T follicular helper cell (primary cell): ENCODE measurements around the gene CDC42BPB.

Experiments used
- DNase-seq: peaks from one replicate; pipeline ENCODE4 v3.0.0-alpha.2; 2020; ENCODE audit warnings: low read depth

CDC42BPB gene

DNA sequence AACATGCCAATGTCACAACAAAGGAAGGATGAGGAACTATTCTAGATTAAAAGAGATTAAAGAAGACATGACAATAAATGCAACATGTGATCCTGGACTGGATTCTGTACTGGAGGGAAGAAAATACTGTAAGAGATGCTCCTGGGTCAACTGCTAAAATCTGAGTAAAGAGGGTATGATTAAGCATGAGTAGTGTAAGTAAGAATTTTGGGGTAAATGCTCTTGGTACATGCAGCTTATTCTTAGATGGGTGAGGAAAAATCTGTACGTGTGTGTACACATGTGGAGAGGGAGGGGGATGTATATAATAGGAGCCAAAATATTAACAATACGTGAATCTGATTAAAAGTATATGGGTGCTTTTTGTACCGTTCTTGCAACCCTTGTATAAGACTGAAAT, 66.0 kb downstream of the CDC42BPB start:
- DNase-seq, result no peak

DNA sequence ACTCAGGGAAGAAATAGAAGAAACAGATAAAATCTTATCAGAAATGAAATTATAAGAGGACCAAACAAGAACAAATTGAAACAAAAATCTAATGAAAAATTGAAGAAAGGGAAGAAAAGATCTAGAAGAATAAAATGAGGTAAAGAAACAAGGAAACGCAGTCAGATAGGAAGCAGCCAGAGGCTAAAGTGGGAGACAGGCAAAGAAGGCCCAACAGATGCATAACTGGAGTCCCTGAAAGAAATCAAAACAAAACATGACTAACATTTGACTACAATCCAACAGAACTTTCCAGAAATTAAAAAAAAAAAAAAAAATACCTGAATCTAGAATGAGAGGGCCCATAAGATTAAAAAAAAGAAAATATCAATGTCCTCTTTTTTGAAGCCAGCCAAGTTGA, 69.3 kb downstream of the CDC42BPB start:
- no peak for DNase-seq

DNA sequence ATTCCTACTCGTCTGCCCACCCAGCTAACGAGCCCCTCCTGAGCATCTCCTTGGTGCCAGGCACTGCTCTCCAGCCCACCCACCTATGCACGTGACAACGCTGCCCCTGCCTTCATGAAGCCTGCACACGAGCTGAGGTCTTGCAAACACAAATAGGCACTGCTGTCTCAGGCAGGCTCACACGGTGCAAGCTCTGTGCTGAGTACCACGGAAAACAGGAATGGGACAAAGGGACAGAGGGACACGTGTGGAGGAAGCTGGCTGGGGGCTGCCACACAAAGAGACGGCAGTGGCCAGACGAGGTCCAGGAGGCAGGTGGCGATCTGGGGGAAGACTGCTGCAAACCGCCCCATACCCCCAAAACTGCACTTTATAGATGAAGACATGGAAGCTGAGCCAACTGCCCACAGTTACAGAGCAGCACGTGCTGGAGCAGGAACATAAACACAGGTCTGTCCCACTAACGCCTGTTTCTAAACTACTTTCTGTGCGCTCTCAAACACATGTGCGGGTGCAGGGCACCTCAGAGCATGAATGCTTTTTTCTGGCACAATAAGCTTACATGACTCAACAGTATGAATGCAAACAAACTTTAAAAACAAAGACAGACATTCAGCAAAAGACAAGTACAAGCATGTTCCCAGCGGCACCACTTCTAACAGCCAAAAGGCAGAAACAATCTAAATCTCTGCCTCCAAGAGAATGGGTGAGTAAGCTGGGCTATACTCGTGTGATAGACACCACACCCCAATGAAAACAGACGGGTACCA, 70.4 kb downstream of the CDC42BPB start:
- DNase-seq, result no peak

DNA sequence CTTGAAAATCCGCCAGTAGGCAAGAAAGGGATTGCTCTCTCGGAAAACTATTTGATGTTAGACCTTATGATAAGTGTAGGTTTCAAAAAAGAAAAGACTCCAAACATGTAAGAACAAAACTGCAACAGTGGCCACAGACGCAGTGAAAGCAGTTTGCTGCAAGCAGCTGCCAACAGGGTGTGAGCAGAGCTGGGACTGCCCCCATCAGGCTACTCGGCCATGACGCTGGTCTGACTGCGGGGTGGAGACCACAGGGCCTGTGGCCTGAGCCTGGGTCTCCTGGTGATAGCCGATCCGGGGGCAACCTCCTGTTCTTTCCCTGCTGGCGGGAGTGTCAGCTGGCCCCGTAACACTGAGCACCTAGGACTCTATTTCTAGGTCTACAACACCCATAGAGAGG, 71.7 kb downstream of the CDC42BPB start:
- DNase-seq, result no peak

DNA sequence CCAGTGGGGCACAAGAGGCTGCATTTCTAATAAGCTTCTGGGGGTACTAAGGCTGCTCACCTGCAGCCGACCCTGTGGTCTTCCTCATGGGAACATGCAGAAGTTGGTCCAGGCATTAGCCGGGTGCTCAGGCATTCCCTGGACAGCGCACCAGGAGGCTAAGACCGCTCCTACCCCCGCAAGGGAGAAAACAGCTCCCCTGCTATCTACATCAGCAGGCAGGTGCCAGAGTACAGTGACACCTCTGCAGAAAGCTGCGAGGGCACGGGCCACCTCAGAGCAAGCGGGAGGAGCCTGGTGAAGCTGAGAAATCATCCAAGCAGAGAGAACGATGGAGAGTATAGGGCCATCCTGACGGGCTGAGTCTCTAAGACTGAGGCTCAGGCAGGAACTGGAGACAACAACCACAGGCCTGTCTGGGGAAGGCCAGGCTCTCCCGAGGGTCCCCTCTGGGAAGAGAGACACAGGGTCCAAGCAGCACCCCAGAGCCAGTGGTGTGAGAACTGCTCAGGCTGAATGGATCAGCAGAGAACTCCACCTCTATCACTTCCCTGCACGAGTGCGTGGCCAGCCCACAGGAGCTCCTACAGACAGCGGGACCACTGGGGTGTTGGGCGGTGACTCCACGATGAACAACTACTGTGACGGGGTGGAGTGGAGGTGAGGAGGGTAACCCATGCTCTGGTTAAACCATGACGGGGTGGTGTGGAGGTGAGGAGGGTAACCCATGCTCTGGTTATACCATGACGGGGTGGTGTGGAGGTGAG, 72.8 kb downstream of the CDC42BPB start:
- DNase-seq, result no peak

DNA sequence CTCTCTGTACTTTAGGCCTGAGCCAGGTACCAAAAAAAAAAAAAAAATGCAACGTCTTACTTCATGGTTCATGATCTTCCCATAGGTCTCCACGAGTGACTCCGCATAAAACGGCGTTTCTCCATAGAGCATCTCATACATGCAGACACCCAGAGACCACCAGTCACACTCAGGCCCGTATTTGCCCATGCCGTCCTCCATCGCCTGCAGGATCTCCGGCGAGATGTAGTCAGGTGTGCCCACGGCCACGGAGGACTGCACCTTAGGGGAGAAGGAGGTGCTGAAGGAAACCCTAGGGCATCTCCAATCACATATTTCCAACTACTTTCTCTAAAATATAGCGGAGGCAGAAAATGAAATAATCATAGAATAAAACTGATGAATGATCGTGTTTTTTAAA, 73.9 kb downstream of the CDC42BPB start:
- DNase-seq, result no peak

DNA sequence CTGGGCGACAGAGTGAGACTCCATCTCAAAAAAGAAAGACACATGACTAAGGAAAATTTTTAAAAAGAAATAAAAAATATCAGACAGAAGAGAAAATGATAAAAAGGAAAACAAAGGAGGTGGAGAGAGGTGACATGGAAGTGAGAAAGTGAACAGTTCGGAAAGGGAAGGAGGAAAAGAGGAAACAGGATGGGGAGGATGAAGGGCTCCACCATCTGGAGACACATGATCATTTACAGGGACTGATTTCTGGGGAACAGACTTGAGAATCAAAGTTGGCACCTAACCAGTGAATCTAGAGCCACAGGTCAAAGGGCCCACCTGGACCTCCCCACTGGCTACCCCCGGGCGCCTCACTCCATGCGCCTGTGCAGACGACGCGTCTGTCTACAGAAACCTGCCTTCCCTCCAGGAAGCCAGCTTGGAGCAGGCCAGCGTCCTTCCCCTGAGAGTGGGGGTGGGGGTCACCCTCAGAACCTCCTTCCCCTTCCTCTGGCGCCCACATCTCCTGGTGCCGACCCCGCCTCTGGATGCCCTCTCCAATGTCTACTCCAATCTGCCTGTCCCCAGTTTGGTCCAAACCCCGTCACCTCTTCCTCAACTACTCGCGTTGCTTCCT, 74.4 kb downstream of the CDC42BPB start:
- no peak for DNase-seq

DNA sequence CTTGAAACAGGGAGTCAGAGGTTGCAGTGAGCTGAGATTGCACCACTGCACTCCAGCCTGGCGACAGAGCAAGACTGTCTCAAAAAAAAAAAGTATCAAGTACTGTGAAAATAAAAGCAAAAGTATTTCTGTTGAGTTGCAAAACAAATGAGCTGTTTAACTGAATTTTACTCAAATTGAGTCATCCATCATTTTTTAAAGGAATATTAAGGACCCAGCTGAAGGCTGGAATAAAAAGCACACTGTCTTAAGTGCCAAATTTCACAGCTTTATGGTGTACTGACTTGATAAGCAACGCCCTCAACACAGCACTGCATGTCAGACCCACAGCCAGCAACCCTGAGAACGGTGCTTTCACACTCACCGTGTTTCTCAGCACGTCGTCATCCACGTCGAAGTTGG, 76.9 kb downstream of the CDC42BPB start:
- DNase-seq, result no peak

DNA sequence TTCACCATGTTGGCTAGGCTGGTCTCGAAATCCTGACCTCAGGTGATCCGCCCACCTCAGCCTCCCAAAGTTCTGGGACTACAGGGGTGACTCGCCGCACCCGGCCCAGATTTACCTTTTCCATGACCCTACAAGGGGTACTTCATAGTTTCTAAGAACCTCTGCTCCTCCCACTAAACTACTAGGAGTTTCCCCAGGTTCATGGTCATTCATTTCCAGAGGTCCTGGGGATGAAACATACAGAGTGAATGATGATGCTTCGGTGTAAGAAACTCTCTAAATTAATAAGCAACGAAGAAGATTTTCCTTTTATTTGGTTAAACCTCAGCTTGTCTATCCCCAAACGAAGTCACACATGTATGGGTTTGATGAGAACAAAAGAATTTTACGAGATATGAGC, 77.9 kb downstream of the CDC42BPB start:
- DNase-seq, result no peak

DNA sequence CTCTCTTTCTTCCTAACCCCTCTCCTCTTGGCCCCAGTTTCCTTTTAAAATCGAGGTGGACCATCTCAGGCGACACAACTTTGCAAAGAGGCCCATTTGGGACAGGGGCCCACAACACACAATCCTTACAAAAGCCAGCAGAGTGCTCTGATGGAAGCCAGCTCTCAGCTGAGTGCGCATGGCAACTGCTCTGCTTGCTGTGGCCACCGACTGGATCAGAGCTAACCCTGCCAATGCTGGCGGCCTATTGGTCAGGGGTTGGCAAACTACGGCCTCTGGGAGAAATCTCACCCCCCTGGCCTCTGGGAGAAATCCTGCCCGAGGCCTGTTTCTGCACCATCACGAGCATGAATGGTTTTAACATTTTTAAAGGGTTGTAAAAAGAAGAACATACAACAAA, 79.9 kb downstream of the CDC42BPB start:
- no peak for DNase-seq

DNA sequence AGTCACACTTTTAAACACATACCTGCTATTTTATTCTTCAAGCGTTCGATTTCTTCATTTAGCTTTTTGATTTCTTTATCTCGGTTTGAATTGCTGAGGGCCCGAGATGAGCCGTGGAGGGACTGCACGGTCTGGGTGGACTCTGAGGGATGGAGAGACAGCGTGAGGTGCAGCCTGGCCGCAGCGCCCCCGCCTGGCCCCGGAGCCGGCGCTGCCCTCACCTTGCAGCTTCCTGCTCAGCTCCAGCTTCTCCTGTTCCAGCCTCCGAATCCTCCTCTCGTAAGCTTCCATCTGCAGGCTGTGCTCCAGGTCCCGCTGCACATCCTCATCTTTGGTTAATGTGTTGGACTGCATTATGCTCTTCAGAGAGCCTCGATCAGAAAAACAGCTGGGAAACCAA, 81.7 kb downstream of the CDC42BPB start:
- no peak for DNase-seq

DNA sequence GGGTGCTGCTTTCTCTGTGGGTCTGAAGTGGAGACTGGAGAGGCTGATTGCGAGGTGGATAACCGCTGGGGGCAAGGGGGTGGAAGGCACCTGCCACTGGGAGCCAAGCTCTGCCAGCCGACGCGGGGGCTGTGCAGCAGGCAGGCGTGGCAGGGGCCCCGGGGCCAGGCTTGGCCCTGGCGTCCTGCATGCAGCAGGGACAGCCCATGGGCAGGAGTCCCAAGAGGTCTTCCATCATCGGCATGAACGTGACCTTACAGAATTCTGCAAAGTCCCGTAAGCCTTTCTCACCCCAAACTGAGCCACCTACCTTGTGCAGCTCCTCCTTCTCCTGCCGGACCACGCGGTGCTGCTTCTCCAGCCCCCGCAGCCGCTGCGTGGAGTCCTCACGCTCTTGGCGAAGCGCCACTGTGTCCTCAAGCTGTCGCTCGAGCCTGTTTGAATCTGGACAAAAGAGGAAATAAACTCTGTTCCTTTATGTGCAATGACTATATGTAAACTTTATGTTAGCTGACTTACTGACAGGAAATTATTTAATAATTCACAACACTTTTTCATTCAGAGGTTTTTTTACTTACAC, 83.6 kb downstream of the CDC42BPB start:
- DNase-seq, result no peak

DNA sequence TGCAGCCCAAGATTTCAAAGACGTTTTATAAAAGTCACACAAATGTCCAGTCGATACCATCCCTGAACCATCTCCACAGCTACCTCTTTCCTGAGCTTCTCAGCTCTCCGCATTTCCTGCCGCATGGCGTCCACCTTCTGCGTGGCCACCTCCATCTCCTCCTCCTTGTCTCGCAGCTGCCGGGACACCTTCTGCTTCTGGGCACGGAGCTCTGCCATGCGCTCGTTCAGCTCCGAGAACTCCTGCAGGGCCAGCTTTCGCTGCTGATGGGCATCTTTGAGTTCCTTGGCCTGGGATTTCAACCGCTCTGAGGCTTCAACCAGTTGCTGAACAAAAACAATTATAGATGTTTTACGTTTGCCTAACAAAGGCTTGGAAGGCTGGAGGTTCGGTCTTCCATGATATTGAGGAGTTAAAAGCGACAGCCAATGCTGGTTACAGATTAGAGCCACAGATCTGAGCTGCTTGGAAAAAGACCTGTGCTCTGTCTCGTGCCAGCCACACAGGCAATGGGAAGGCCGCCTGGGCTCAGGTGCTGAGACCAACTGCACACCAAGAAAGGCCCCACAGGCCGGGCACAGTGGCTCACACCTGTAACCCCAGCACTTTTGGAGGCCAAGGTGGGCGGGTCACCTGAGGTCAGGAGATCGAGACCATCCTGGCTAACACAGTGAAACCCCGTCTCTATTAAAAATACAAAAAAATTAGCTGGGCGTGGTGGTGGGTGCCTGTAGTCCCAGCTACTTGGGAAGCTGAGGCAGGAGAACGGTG, 85.3 kb downstream of the CDC42BPB start:
- no peak for DNase-seq

DNA sequence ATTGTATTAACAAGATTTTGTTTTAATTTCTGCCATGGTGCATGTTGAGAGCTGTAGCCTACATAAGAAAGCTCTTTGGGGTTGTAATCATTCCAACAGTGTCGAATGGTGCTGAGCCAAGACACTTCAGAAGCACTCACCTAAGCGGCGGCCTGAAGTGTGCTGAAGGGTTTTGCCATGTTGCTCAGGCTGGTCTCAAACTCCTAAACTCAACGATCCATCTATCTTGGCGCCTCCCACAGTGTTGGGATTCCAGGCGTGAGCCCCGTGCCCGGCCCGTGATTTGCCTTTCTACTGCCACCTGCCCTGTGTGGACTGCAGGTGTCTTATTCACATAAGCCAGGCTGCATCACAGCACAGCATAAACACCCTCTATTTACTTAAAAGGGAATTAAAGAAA, 86.0 kb downstream of the CDC42BPB start:
- DNase-seq, result no peak

DNA sequence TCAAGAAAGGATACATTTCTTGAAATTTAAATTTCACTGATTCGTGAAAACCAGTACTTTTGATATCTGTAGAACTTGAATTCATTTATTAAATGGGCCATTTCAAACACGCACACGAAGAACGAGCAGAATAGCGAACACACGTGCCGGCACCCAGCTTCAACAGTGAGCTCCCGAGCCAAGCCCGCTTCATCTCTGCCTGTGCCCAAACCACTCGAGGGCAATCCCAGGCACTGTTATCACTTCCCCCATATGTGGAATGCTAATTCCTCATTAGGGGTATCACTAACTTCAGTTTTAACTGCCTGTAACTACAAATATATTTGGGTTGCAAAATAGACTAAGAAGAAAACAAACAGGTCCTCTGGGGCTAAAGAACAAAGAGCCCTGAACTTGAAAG, 86.9 kb downstream of the CDC42BPB start:
- no peak for DNase-seq

DNA sequence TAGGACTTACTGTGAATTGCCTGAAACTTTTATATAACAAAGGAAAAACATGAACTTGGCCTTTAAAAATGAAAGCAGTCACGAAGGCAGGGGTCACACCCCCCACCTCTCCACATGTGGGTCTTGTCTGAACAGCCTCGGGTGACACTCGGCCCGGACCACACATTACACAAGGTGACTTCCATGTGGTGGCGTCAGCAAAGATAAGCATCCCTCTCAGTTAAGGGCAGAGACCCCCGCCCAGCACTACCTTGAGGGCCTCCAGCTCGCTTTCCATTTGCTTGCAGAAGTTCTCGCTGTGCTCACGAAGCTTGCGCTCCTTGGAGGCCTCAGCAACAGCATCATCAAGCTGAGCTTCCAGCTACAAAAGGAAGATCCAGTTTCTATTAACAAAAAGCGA, 87.4 kb downstream of the CDC42BPB start:
- DNase-seq, result no peak

DNA sequence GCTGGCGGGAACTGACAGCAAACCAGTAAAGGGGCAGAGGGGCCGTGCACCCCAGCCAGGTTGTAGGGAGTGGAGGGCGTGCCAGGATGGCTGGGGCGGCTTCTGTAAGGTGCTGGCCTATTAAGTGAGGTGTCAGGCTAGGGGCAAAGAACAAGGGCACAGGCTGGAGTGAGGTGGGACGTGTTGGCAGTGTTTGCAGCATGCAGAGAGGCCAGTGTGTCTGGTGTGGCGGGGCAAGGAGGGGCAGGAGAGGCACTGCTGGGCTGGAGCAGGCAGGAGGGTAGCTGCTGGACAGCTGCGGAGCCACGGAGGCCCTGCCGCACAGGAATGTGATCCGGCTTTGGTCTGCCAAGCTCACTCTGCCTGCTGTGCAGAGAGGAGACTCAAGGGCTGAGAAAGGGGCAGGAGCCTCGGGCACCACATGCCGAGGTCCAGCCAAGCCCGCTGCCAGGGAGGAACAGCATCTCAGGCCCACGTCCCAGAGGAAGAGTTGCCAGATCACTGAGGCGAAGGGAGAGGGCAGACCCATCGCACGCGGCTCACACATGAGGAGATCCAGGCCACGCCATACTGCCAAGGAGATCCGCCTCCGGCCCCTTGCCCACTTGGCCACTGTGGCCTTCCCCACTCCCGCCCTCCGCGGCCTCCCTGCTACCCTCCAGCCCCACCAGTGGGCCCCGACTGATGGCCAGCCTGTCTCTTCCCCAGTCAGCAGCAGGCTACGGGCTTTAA, 88.1 kb downstream of the CDC42BPB start:
- no peak for DNase-seq

DNA sequence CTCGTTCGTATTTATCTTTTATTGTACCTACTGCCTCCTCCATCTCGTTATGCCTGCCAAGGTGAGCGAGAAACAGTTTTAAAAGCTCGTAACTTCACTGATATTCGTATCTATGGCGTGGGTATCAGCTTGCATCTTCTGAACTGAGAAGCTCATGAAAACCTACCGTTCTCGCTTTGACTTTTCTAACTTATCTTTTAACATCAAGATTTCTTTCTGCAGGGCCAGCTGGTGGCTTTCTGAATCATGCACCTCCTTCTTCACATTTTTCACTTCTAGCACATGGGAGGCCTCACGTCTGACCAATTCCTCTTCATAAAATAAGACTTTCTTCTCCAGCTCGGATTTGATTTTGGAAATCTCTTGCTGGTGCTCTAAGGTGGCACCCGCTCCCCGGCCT, 89.0 kb downstream of the CDC42BPB start:
- DNase-seq, result no peak

DNA sequence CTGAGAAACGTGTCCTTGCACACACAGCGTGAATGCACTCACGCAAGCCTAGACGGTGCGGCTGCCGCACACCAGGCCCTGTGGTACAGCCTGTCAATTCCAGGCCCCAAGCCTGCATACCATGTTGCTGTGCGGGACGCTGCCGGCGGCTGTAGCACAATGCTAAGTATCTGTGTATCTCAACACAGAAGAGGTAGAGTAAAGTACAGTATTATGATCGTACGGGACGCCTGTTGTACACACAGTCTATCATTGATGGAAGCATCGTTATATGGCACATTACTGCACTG, 89.9 kb downstream of the CDC42BPB start:
- DNase-seq, result no peak

DNA sequence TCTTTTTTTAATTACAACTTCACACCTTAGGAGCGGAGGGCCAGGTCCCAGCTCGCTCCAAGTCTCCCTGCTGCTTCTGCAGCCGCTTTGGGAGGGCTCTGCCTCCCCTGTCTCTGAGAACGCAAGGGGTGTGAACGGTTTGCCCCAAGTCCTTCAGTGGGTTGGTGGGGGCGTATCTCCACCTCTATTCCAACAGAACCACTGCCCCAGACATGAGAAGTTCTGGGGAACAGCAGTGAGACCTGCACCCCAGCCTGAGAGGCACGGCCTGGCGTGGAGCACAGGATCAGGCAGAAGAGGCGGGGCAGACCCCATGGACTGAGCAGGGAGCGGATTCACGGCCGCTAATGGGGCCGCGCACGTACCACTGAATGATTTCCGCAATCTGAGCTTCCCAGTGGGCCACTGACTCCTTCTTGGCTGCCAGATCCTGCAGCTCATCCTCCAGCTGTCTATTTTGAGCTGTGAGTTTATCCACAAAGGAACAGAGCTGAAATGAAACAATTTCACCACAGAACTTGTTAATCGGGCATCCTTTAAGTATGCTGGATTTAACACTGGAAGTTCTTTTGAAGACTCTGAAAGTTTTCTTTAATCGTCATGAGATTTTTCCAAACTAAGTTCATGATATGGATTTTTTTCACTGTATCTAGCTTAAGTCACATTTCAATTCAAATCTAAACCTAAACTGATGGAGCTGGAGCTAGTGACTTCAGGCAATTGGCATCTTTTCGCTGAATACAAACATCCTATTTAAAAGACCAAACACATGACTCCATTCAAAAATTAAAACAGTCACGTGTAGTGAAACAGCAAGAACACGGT, 90.5 kb downstream of the CDC42BPB start:
- no peak for DNase-seq
